Neural crest cell (in vitro differentiated cells): Measurements from ENCODE around the gene PMEPA1. TPM values are rescaled to one million over a fixed set of nuclear protein-coding genes. Genes with fewer than 3 reads are reported as not detected.
A peak's percentile ranks its signal among the peaks of the same experiment; 100 is the strongest.

Source experiments
- DNase-seq: peaks from one replicate; pipeline ENCODE4 v3.0.0; 2021; ENCODE audit warnings: low read depth, mixed read lengths, low spot score
- H3K27ac Mint-ChIP-seq: one replicate; pipeline ENCODE4 v1.8.0; 2021; ENCODE audit warnings: mild to moderate bottlenecking, mixed read lengths; ENCODE audit not compliant: unreplicated experiment
- H3K27me3 Mint-ChIP-seq: 2 replicates; pipeline ENCODE4 v1.8.0; 2021; ENCODE audit warnings: low read depth, mild to moderate bottlenecking, mixed read lengths
- H3K36me3 Mint-ChIP-seq: 2 replicates; pipeline ENCODE4 v1.8.0; 2021; ENCODE audit warnings: low read depth, mild to moderate bottlenecking, mixed read lengths
- H3K4me1 Mint-ChIP-seq: 2 replicates; pipeline ENCODE4 v1.8.0; 2021; ENCODE audit warnings: mixed read lengths
- H3K4me3 Mint-ChIP-seq: one replicate; pipeline ENCODE4 v1.8.0; 2021; ENCODE audit warnings: mild to moderate bottlenecking, mixed read lengths
- H3K9me3 Mint-ChIP-seq: 2 replicates; pipeline ENCODE4 v1.8.0; 2021; ENCODE audit warnings: mixed read lengths
- CTCF ChIP-seq: fragments of 200-600 bp; sonication (generic); conservative IDR thresholded peaks from 2 replicates; pipeline ENCODE4 v1.5.0; 2021; ENCODE audit warnings: antibody characterized with exemption, mild to moderate bottlenecking
- total RNA-seq: library from RNA; stranded (reverse); gene quantifications from 2 replicates; pipeline ENCODE4 v1.2.1, GENCODE V29; 2021

The PMEPA1 gene
- total RNA-seq, 1 donor from 2014 or later: 3.2 TPM

GRCh38 chr20:57694481-57694880 is 15.3 kb downstream of the PMEPA1 start:
- DNase-seq: no peak
- Mint-ChIP-seq H3K27ac (no peak overlapping the region), H3K4me3 (no peak overlapping the region), H3K4me1 (peaks cover 16% of the 10 kb centered on the region), H3K9me3 (no peaks in the 10 kb centered on the region), H3K27me3 (peaks cover 62% of the 10 kb centered on the region), H3K36me3 (no peaks in the 10 kb centered on the region)
- TF ChIP-seq CTCF: no peak

DNA sequence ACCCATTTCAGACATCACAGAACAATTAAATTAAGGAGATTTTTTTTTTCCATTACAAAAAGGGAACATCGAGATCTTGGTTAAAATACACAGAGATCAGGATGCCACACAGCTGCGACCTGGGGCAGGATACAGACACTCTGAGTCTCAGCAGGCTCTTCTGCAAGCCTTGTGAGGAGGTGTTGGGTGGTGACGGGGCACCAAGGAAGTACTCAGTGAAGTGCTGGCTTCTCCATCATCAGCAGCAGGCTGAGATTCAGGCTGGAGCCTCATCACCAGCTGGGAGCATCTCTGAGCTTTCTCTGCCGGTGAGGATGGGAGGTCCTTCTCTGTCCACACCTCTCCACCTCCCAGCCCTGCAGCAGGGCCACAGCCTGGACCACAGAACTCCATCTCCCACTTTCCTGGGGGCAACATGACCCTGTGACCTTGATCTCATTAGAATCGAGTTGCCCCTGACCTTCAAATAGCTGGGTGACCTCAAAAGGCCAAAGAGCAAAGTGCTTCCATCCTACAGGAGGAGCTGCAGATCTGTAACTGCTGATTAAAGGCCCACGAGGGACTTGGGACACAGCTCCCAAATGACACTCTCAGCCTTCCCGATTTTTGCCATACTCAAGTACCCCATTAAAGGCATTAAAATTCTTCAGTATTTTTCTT is 16.0 kb downstream of the PMEPA1 start:
- TF ChIP-seq CTCF: no peak
- DNase-seq: no peak
- Mint-ChIP-seq H3K4me3 (no peak overlapping the region), H3K27ac (no peak overlapping the region), H3K9me3 (no peaks in the 10 kb centered on the region), H3K4me1 (peaks cover 23% of the 10 kb centered on the region), H3K27me3 (peaks cover 62% of the 10 kb centered on the region), H3K36me3 (no peaks in the 10 kb centered on the region)

GRCh38 chr20:57693002-57693582 is 16.7 kb downstream of the PMEPA1 start:
- H3K4me1 Mint-ChIP-seq: peaks cover 24% of the 10 kb centered on the region
- H3K27ac Mint-ChIP-seq: no peak overlapping the region
- H3K9me3 Mint-ChIP-seq: no peaks in the 10 kb centered on the region
- no peaks in the 10 kb centered on the region for H3K36me3 Mint-ChIP-seq
- TF ChIP-seq CTCF: no peak
- H3K4me3 Mint-ChIP-seq: no peak overlapping the region
- no peak for DNase-seq
- H3K27me3 Mint-ChIP-seq: peaks cover 59% of the 10 kb centered on the region

GRCh38 chr20:57692393-57692792 is 17.4 kb downstream of the PMEPA1 start:
- Mint-ChIP-seq H3K36me3 (no peaks in the 10 kb centered on the region), H3K27ac (no peak overlapping the region), H3K9me3 (no peaks in the 10 kb centered on the region), H3K4me1 (peaks cover 24% of the 10 kb centered on the region), H3K27me3 (peaks cover 59% of the 10 kb centered on the region), H3K4me3 (no peak overlapping the region)
- DNase-seq: no peak
- TF ChIP-seq CTCF: no peak

GRCh38 chr20:57691699-57692098 is 18.1 kb downstream of the PMEPA1 start:
- DNase-seq: no peak
- Mint-ChIP-seq H3K36me3 (no peaks in the 10 kb centered on the region), H3K9me3 (no peaks in the 10 kb centered on the region), H3K4me1 (peaks cover 24% of the 10 kb centered on the region), H3K4me3 (no peak overlapping the region), H3K27me3 (peaks cover 58% of the 10 kb centered on the region), H3K27ac (peak overlapping the region; percentile 27)
- no peak for TF ChIP-seq CTCF
